GM23338 (cell line): ENCODE measurements around the gene AZU1. TPM values are rescaled to one million over a fixed set of nuclear protein-coding genes. Genes with fewer than 3 reads are reported as not detected.

Experiments
- ATAC-seq: fragments of 200-7000 bp; cut with Tn5 transposase; 3 replicates; pipeline ENCODE4 v1.9.1; 2020
- DNase-seq: peaks from one replicate; pipeline ENCODE4 v3.0.0-alpha.2; 2015; ENCODE audit warnings: low spot score
- H2AFZ ChIP-seq: fragments of 200-600 bp; sonication (generic); 2 replicates; pipeline ENCODE4 v1.8.0; 2016; ENCODE audit warnings: antibody characterized with exemption, mild to moderate bottlenecking, moderate library complexity
- H3F3A ChIP-seq: fragments of 200-600 bp; sonication (generic); replicated peaks from 2 replicates; pipeline ENCODE4 v1.8.0; 2017; ENCODE audit warnings: antibody characterized with exemption, mixed run types, low read depth
- H3K27ac ChIP-seq: fragments of 200-600 bp; sonication (generic); 2 replicates; pipeline ENCODE4 v1.6.1; 2016; ENCODE audit warnings: low read depth
- H3K27me3 ChIP-seq: fragments of 200-600 bp; sonication (generic); 2 replicates; pipeline ENCODE4 v1.8.0; 2016; ENCODE audit warnings: mild to moderate bottlenecking, mixed run types, moderate library complexity; ENCODE audit not compliant: insufficient read depth
- H3K36me3 ChIP-seq: fragments of 200-600 bp; sonication (generic); 2 replicates; pipeline ENCODE4 v1.8.0; 2016; ENCODE audit warnings: mild to moderate bottlenecking; ENCODE audit not compliant: insufficient read depth
- H3K4me1 ChIP-seq: fragments of 200-600 bp; sonication (generic); 2 replicates; pipeline ENCODE4 v1.8.0; 2016; ENCODE audit warnings: mild to moderate bottlenecking, moderate library complexity; ENCODE audit not compliant: insufficient read depth
- H3K4me2 ChIP-seq: fragments of 200-600 bp; sonication (generic); 2 replicates; pipeline ENCODE4 v1.7.1; 2017; ENCODE audit warnings: mixed run types
- H3K4me3 ChIP-seq: fragments of 200-600 bp; sonication (generic); 2 replicates; pipeline ENCODE4 v1.6.1; 2016; ENCODE audit warnings: mixed run types
- H3K79me2 ChIP-seq: fragments of 200-600 bp; sonication (generic); replicated peaks from 2 replicates; pipeline ENCODE4 v1.8.0; 2017; ENCODE audit warnings: mild to moderate bottlenecking; ENCODE audit not compliant: insufficient read depth
- H3K9me2 ChIP-seq: fragments of 200-600 bp; sonication (generic); 2 replicates; pipeline ENCODE4 v1.8.0; 2017; ENCODE audit not compliant: insufficient read depth
- H4K20me1 ChIP-seq: fragments of 200-600 bp; sonication (generic); replicated peaks from 2 replicates; pipeline ENCODE4 v1.8.0; 2017; ENCODE audit warnings: mild to moderate bottlenecking; ENCODE audit not compliant: insufficient read depth
- H3K27ac Mint-ChIP-seq: 2 replicates; pipeline ENCODE4 v1.8.0; 2020; ENCODE audit warnings: inconsistent platforms, mild to moderate bottlenecking, moderate library complexity, mixed read lengths
- H3K27me3 Mint-ChIP-seq: 3 replicates; pipeline ENCODE4 v1.8.0; 2022; ENCODE audit warnings: low read depth, mild to moderate bottlenecking, moderate library complexity, mixed read lengths, inconsistent platforms; ENCODE audit not compliant: insufficient read depth, poor library complexity
- H3K36me3 Mint-ChIP-seq: 3 replicates; pipeline ENCODE4 v1.8.0; 2021; ENCODE audit warnings: low read depth, mild to moderate bottlenecking, inconsistent platforms, moderate library complexity, mixed read lengths
- H3K4me1 Mint-ChIP-seq: 3 replicates; pipeline ENCODE4 v1.8.0; 2020; ENCODE audit warnings: mild to moderate bottlenecking, inconsistent platforms, mixed read lengths
- H3K4me3 Mint-ChIP-seq: 3 replicates; pipeline ENCODE4 v1.8.0; 2021; ENCODE audit warnings: moderate library complexity, mild to moderate bottlenecking, inconsistent platforms, mixed read lengths
- H3K9me3 Mint-ChIP-seq: 3 replicates; pipeline ENCODE4 v1.8.0; 2020; ENCODE audit warnings: moderate library complexity, mild to moderate bottlenecking, inconsistent platforms, mixed read lengths
- CREB1 ChIP-seq: fragments of 250-450 bp; sonication (Bioruptor Pico); IDR thresholded peaks from 2 replicates; pipeline ENCODE4 v1.5.0; 2020; ENCODE audit warnings: low read depth, mild to moderate bottlenecking, moderate library complexity
- CTCF ChIP-seq, 2 experiments: fragments of 200-600 bp in 1 of 2; sonication (generic) in 1 of 2; conservative IDR thresholded peaks; 2 replicates each; pipeline versions ENCODE4 v1.5.1 to v1.6.1; 2016 to 2017; ENCODE audit warnings: antibody characterized with exemption in 2 of 2, low read depth in 2 of 2, mild to moderate bottlenecking in 2 of 2, moderate library complexity in 1 of 2
- EZH2 ChIP-seq: fragments of 200-600 bp; sonication (generic); IDR thresholded peaks from one replicate; pipeline ENCODE4 v1.8.0; 2017; ENCODE audit warnings: antibody characterized with exemption, mild to moderate bottlenecking, low read depth; ENCODE audit not compliant: unreplicated experiment
- EZH2phosphoT487 ChIP-seq: fragments of 200-600 bp; sonication (generic); IDR thresholded peaks from one replicate; pipeline ENCODE4 v1.8.1; 2018; ENCODE audit warnings: antibody characterized with exemption; ENCODE audit not compliant: unreplicated experiment
- JUNB ChIP-seq: IDR thresholded peaks from one replicate; pipeline ENCODE4 v1.6.1; 2016; ENCODE audit warnings: antibody characterized with exemption; ENCODE audit not compliant: unreplicated experiment
- NANOG ChIP-seq: IDR thresholded peaks from 2 replicates; pipeline ENCODE4 v1.6.1; 2016; ENCODE audit warnings: antibody characterized with exemption, borderline replicate concordance
- ZNF114 ChIP-seq: fragments of 250-450 bp; sonication (Bioruptor Pico); IDR thresholded peaks from 2 replicates; pipeline ENCODE4 v1.5.0; 2020; ENCODE audit warnings: mild to moderate bottlenecking, moderate library complexity
- polyA plus RNA-seq: library from polyadenylated mRNA; unstranded; fragments of >200 nt; fragmentation: Nextera tagmentation; extraction: Ambion mirVana; gene quantifications from 2 replicates; pipeline ENCODE4 v1.2.1, GENCODE V29; 2016
- total RNA-seq: library from RNA; depleted of rRNA; stranded (reverse); fragments of >200 nt; shearing (Covaris generic); gene quantifications from 2 replicates; pipeline ENCODE4 v1.2.3, GENCODE V29; 2014
- TF ChIP-seq, protein P1 (sequence below): fragments of 250-450 bp; sonication (Bioruptor Pico); IDR thresholded peaks from 2 replicates; pipeline ENCODE4 v1.5.0; 2020; ENCODE audit warnings: mild to moderate bottlenecking, moderate library complexity

Gene AZU1
- total and polyA plus RNA-seq, 2 experiments from 2014 or later, result 0.78 to 1.4 TPM

GRCh38 chr19:863315-863620, 35.6 kb downstream of the AZU1 start (continued):
- TF ChIP-seq, protein P1, sequence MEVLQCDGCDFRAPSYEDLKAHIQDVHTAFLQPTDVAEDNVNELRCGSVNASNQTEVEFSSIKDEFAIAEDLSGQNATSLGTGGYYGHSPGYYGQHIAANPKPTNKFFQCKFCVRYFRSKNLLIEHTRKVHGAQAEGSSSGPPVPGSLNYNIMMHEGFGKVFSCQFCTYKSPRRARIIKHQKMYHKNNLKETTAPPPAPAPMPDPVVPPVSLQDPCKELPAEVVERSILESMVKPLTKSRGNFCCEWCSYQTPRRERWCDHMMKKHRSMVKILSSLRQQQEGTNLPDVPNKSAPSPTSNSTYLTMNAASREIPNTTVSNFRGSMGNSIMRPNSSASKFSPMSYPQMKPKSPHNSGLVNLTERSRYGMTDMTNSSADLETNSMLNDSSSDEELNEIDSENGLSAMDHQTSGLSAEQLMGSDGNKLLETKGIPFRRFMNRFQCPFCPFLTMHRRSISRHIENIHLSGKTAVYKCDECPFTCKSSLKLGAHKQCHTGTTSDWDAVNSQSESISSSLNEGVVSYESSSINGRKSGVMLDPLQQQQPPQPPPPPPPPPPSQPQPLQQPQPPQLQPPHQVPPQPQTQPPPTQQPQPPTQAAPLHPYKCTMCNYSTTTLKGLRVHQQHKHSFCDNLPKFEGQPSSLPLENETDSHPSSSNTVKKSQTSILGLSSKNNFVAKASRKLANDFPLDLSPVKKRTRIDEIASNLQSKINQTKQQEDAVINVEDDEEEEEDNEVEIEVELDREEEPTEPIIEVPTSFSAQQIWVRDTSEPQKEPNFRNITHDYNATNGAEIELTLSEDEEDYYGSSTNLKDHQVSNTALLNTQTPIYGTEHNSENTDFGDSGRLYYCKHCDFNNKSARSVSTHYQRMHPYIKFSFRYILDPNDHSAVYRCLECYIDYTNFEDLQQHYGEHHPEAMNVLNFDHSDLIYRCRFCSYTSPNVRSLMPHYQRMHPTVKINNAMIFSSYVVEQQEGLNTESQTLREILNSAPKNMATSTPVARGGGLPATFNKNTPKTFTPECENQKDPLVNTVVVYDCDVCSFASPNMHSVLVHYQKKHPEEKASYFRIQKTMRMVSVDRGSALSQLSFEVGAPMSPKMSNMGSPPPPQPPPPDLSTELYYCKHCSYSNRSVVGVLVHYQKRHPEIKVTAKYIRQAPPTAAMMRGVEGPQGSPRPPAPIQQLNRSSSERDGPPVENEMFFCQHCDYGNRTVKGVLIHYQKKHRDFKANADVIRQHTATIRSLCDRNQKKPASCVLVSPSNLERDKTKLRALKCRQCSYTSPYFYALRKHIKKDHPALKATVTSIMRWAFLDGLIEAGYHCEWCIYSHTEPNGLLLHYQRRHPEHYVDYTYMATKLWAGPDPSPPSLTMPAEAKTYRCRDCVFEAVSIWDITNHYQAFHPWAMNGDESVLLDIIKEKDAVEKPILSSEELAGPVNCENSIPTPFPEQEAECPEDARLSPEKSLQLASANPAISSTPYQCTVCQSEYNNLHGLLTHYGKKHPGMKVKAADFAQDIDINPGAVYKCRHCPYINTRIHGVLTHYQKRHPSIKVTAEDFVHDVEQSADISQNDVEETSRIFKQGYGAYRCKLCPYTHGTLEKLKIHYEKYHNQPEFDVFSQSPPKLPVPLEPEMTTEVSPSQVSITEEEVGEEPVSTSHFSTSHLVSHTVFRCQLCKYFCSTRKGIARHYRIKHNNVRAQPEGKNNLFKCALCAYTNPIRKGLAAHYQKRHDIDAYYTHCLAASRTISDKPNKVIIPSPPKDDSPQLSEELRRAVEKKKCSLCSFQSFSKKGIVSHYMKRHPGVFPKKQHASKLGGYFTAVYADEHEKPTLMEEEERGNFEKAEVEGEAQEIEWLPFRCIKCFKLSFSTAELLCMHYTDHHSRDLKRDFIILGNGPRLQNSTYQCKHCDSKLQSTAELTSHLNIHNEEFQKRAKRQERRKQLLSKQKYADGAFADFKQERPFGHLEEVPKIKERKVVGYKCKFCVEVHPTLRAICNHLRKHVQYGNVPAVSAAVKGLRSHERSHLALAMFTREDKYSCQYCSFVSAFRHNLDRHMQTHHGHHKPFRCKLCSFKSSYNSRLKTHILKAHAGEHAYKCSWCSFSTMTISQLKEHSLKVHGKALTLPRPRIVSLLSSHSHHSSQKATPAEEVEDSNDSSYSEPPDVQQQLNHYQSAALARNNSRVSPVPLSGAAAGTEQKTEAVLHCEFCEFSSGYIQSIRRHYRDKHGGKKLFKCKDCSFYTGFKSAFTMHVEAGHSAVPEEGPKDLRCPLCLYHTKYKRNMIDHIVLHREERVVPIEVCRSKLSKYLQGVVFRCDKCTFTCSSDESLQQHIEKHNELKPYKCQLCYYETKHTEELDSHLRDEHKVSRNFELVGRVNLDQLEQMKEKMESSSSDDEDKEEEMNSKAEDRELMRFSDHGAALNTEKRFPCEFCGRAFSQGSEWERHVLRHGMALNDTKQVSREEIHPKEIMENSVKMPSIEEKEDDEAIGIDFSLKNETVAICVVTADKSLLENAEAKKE (CRISPR knock-in tag), result no peak

DNA sequence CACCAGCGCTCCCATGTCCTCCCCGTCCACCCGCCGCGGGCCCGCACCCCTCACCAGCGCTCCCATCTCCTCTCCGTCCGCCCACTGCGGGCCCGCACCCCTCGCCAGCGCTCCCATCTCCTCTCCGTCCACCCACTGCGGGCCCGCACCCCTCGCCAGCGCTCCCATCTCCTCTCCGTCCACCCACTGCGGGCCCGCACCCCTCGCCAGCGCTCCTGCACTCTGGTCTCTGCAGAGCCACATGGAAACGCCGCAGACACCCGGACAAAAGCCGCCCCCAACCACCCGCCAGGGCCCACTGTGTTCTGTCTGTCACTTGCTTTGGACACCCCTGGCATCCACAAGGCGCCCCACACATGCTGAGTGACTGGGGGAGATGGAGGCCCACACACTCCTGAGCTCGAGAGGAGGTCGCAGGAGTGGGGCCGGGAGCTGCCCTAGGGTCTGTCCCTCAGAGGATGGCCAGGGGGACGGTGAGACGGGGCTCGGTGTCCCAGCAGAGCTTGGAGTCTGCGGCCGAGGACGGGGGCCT, 39.2 kb downstream of the AZU1 start:
- Histone ChIP-seq H3K4me1 (no peaks in the 10 kb centered on the region), H3K9me2 (no peaks in the 10 kb centered on the region), H3K27ac (no peak overlapping the region), H3K79me2 (no peaks in the 10 kb centered on the region), H3K27me3 (peaks cover 4% of the 10 kb centered on the region; the same call in 1 of the 2 replicates), H3K36me3 (no peaks in the 10 kb centered on the region), H3F3A (peaks cover 28% of the 10 kb centered on the region), H2AFZ (no peak overlapping the region), H4K20me1 (peaks cover 9% of the 10 kb centered on the region; the same call in 1 of the 2 replicates), H3K4me2 (no peak overlapping the region), H3K4me3 (no peak overlapping the region)
- Mint-ChIP-seq H3K27me3 (peaks cover 26% of the 10 kb centered on the region), H3K4me1 (peaks cover 5% of the 10 kb centered on the region), H3K4me3 (no peak overlapping the region), H3K27ac (no peak overlapping the region), H3K9me3 (peaks cover 5% of the 10 kb centered on the region), H3K36me3 (peaks cover 23% of the 10 kb centered on the region)
- DNase-seq, result no peak
- no peak for ATAC-seq
- TF ChIP-seq EZH2, result no peak
- TF ChIP-seq, protein P1 (CRISPR knock-in tag), result no peak
- no peak for TF ChIP-seq JUNB
- no peak for TF ChIP-seq ZNF114 (CRISPR knock-in tag)
- TF ChIP-seq NANOG, result no peak
- no peak for TF ChIP-seq CREB1 (CRISPR knock-in tag)
- no peak for TF ChIP-seq EZH2phosphoT487
- TF ChIP-seq CTCF (conservative IDR thresholded peaks at IDR 0.05; ENCODE audit: low read depth in 2 of 2), result no peak
